ENCODE data around the gene C20orf202. TPM values are rescaled to one million over a fixed set of nuclear protein-coding genes. Genes with fewer than 3 reads are reported as not detected.

The C20orf202 gene
- total RNA-seq, 1 donor: 0.09 TPM

- DNase-seq (ENCODE audit: low read depth): no peak
- no peak overlapping the region for H3K4me3 ChIP-seq (ENCODE audit: low read depth, low read length)
- TF ChIP-seq, protein P1, sequence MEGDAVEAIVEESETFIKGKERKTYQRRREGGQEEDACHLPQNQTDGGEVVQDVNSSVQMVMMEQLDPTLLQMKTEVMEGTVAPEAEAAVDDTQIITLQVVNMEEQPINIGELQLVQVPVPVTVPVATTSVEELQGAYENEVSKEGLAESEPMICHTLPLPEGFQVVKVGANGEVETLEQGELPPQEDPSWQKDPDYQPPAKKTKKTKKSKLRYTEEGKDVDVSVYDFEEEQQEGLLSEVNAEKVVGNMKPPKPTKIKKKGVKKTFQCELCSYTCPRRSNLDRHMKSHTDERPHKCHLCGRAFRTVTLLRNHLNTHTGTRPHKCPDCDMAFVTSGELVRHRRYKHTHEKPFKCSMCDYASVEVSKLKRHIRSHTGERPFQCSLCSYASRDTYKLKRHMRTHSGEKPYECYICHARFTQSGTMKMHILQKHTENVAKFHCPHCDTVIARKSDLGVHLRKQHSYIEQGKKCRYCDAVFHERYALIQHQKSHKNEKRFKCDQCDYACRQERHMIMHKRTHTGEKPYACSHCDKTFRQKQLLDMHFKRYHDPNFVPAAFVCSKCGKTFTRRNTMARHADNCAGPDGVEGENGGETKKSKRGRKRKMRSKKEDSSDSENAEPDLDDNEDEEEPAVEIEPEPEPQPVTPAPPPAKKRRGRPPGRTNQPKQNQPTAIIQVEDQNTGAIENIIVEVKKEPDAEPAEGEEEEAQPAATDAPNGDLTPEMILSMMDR (IDR thresholded peaks at IDR 0.05; ENCODE audit: insufficient read depth, low read length): no peak
These were observed 12.0 kb upstream of the C20orf202 start for GRCh38 chr20:1191299-1191698.

- no peak for DNase-seq (ENCODE audit: low read depth)
- H3K4me3 ChIP-seq (ENCODE audit: low read depth, low read length): no peak overlapping the region
- TF ChIP-seq, protein P1 (IDR thresholded peaks at IDR 0.05; ENCODE audit: insufficient read depth, low read length): no peak
These were observed 8.0 kb upstream of the C20orf202 start for GRCh38 chr20:1195226-1195625.

DNA sequence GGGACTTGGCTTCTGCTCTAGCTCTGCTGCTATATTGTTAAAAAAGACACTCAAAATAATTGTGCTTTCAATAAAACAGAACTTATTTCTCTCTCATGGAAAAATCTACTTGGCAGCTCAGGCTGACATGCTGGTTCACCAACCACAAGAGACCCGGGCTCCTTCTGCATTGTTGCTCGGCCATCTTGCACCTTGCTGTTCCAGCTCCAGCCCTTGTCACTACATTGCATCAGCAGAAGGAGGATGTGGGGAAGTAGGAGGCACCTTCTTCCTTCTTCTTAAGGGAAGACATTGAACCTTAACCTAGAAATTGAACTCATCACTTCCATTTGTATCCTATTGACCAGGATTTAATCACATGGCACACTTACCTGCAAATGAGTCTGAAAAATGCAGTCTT is 6.6 kb upstream of the C20orf202 start:
- no peak overlapping the region for H3K4me3 ChIP-seq (ENCODE audit: low read depth, low read length)
- TF ChIP-seq, protein P1 (IDR thresholded peaks at IDR 0.05; ENCODE audit: insufficient read depth, low read length): no peak
- DNase-seq (ENCODE audit: low read depth): no peak

- TF ChIP-seq, protein P1 (IDR thresholded peaks at IDR 0.05; ENCODE audit: insufficient read depth, low read length): no peak
- no peak for DNase-seq (ENCODE audit: low read depth)
- H3K4me3 ChIP-seq (ENCODE audit: low read depth, low read length): no peak overlapping the region
These were observed 5.5 kb upstream of the C20orf202 start for GRCh38 chr20:1197801-1198200.

DNA sequence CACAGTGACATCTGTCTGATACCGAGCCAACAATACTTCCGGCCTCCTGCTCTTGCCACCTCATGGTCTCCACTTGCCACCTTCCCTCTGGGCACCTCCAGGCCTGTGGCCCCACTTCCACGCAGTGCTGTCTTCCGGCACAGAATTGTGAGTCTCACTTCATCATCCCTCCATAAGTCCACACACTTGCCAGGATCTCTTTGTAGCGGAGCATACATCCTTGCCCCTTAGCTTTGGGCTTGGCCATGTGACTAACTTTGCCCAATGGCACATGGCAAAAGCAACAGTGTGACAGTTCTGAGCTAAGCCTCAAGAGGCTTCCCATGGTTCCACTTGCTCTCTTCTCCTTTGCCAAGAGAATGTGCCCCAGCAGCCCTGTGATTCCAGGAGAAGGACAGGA is 4.5 kb upstream of the C20orf202 start:
- no peak for DNase-seq (ENCODE audit: low read depth)
- H3K4me3 ChIP-seq (ENCODE audit: low read depth, low read length): no peak overlapping the region
- TF ChIP-seq, protein P1 (IDR thresholded peaks at IDR 0.05; ENCODE audit: insufficient read depth, low read length): no peak

- DNase-seq (ENCODE audit: low read depth): no peak
- H3K4me3 ChIP-seq (ENCODE audit: low read depth, low read length): no peak overlapping the region
- TF ChIP-seq, protein P1 (IDR thresholded peaks at IDR 0.05; ENCODE audit: insufficient read depth, low read length): no peak
These were observed 3.9 kb upstream of the C20orf202 start for GRCh38 chr20:1199212-1199873.

GRCh38 chr20:1199964-1200363 is 3.3 kb upstream of the C20orf202 start:
- no peak for DNase-seq (ENCODE audit: low read depth)
- no peak overlapping the region for H3K4me3 ChIP-seq (ENCODE audit: low read depth, low read length)
- TF ChIP-seq, protein P1 (IDR thresholded peaks at IDR 0.05; ENCODE audit: insufficient read depth, low read length): no peak

Measured in fibroblast of the aortic adventitia (primary cell).